GM12865 (cell line): Measurements from ENCODE around the gene MYO1D.

Experiments used
- DNase-seq: peaks from one replicate; pipeline ENCODE4 v3.0.0; 2010; ENCODE audit warnings: low read depth
- H3K4me3 ChIP-seq: 2 replicates; pipeline ENCODE4 v1.5.1; 2011; ENCODE audit warnings: mild to moderate bottlenecking, low read depth, low read length, control low read depth
- CTCF ChIP-seq: IDR thresholded peaks from 2 replicates; pipeline ENCODE4 v1.5.1; 2011; ENCODE audit warnings: low read length, control low read depth, low read depth, inconsistent platforms; ENCODE audit not compliant: insufficient read depth; ENCODE audit errors: missing control alignments

Gene MYO1D

GRCh38 chr17:32773856-32774694 is 102.8 kb downstream of the MYO1D start:
- no peak overlapping the region for H3K4me3 ChIP-seq
- DNase-seq = no peak

GRCh38 chr17:32772453-32773025 is 104.4 kb downstream of the MYO1D start:
- peak; percentile 52 for DNase-seq
- no peak for TF ChIP-seq CTCF
- H3K4me3 ChIP-seq = no peak overlapping the region

More at GRCh38 chr17:32773856-32774694, 102.8 kb downstream of the MYO1D start:
- TF ChIP-seq CTCF = no peak

GRCh38 chr17:32771396-32771795 is 105.5 kb downstream of the MYO1D start:
- H3K4me3 ChIP-seq = no peak overlapping the region
- no peak for TF ChIP-seq CTCF
- no peak for DNase-seq

GRCh38 chr17:32769846-32770245 is 107.1 kb downstream of the MYO1D start:
- no peak overlapping the region for H3K4me3 ChIP-seq
- TF ChIP-seq CTCF = no peak
- no peak for DNase-seq

- DNase-seq = no peak
- no peak for TF ChIP-seq CTCF
- H3K4me3 ChIP-seq = no peak overlapping the region
These were observed 113.0 kb downstream of the MYO1D start for GRCh38 chr17:32763855-32764439.

- no peak overlapping the region for H3K4me3 ChIP-seq
- DNase-seq = no peak
- TF ChIP-seq CTCF = no peak
These were observed 117.4 kb downstream of the MYO1D start for GRCh38 chr17:32759476-32759875.
